Upper lobe of left lung (tissue), 6 donors: ENCODE measurements around the gene ABCA7. TPM values are rescaled to one million over a fixed set of nuclear protein-coding genes. Genes with fewer than 3 reads are reported as not detected.

Experiments used
- ATAC-seq, 2 donors: fragments of 200-7000 bp; cut with Tn5 transposase; one replicate each; pipeline ENCODE4 v1.9.1; 2022; ENCODE audit warnings: mild to moderate bottlenecking in 2 of 2, moderate library complexity in 2 of 2; ENCODE audit not compliant: low FRiP score in 2 of 2
- DNase-seq, 2 donors: peaks; one replicate each; pipeline ENCODE4 v3.0.0-alpha.2; 2019 to 2020
- H3K27ac ChIP-seq, 4 donors: fragments of 200-600 bp; sonication (generic); one replicate each; pipeline ENCODE4 v1.5.1; 2016 to 2019
- H3K27me3 ChIP-seq, 4 donors: fragments of 200-600 bp; sonication (generic); one replicate each; pipeline ENCODE4 v1.5.1; 2017 to 2019
- H3K36me3 ChIP-seq, 4 donors: fragments of 200-600 bp; sonication (generic); one replicate each; pipeline ENCODE4 v1.5.1; 2016 to 2019
- H3K4me1 ChIP-seq, 4 donors: fragments of 200-600 bp; sonication (generic); one replicate each; pipeline ENCODE4 v1.5.1; 2018 to 2019
- H3K4me3 ChIP-seq, 4 donors: fragments of 200-600 bp; sonication (generic); one replicate each; pipeline ENCODE4 v1.5.1; 2017 to 2019; ENCODE audit warnings: mild to moderate bottlenecking in 2 of 4, moderate library complexity in 1 of 4
- H3K9me3 ChIP-seq, 4 donors: fragments of 200-600 bp; sonication (generic); one replicate each; pipeline ENCODE4 v1.5.1; 2018 to 2019
- EP300 ChIP-seq, 4 donors: sonication (generic); formaldehyde crosslinking; IDR thresholded peaks; one replicate each; pipeline ENCODE4 v1.5.1; 2017; ENCODE audit warnings: antibody characterized with exemption in 4 of 4, control low read depth in 2 of 4
- POLR2A ChIP-seq, 4 donors: fragments of 450-650 bp; IDR thresholded peaks; one replicate each; pipeline ENCODE4 v1.5.1; 2016 to 2017; ENCODE audit warnings: antibody characterized with exemption in 4 of 4, mild to moderate bottlenecking in 2 of 4
- POLR2AphosphoS5 ChIP-seq, 2 donors: sonication (generic); formaldehyde crosslinking; IDR thresholded peaks; one replicate each; pipeline ENCODE4 v1.5.1; 2017; ENCODE audit warnings: antibody characterized with exemption in 2 of 2
- WGBS, 2 donors: methylation state at CpG; one replicate each; pipeline ENCODE4 v1.1.5; 2017 to 2018; 5-methylcytosine and 5-hydroxymethylcytosine counted together
- total RNA-seq, 6 donors: library from RNA; depleted of rRNA in 4 of 6; stranded (reverse); fragments of >200 nt in 4 of 6; gene quantifications; one replicate each; pipeline versions ENCODE4 v1.1.0 to v1.2.1, GENCODE V29; 2016 to 2021
- TF ChIP-seq, protein P1 (sequence below), 6 experiments: fragments of 450-650 bp in 4 of 6; fragments of 200-600 bp in 2 of 6; sonication (generic) in 2 of 6; IDR thresholded peaks; one replicate each; pipeline ENCODE4 v1.5.1; 2016 to 2019; ENCODE audit warnings: antibody characterized with exemption in 6 of 6
- donor health status: DM: no; HTN: no; CAD: no; lungs with moderate emphysema.
- donor health status: DM: no; HTN: yes; CAD: no; lungs with severe emphysema.

The ABCA7 gene
- total RNA-seq, 6 donors from 2014 or later, result 34.1 to 224 (median 58.2) TPM

GRCh38 chr19:999379-999719 lies 40.6 kb upstream of the ABCA7 start:
- no peak overlapping the region for H3K27ac ChIP-seq
- H3K4me3 ChIP-seq, result no peak overlapping the region
- ATAC-seq (no peak), DNase-seq (no peak)
- 59 to 79% methylated on average over 3 of the region's 3 CpGs for WGBS, 2 donors
- TF ChIP-seq, protein P1, sequence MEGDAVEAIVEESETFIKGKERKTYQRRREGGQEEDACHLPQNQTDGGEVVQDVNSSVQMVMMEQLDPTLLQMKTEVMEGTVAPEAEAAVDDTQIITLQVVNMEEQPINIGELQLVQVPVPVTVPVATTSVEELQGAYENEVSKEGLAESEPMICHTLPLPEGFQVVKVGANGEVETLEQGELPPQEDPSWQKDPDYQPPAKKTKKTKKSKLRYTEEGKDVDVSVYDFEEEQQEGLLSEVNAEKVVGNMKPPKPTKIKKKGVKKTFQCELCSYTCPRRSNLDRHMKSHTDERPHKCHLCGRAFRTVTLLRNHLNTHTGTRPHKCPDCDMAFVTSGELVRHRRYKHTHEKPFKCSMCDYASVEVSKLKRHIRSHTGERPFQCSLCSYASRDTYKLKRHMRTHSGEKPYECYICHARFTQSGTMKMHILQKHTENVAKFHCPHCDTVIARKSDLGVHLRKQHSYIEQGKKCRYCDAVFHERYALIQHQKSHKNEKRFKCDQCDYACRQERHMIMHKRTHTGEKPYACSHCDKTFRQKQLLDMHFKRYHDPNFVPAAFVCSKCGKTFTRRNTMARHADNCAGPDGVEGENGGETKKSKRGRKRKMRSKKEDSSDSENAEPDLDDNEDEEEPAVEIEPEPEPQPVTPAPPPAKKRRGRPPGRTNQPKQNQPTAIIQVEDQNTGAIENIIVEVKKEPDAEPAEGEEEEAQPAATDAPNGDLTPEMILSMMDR (IDR thresholded peaks at IDR 0.05), result no peak
- TF ChIP-seq POLR2AphosphoS5 (IDR thresholded peaks at IDR 0.05) (no peak), EP300 (IDR thresholded peaks at IDR 0.05) (no peak)
- peaks cover 30 to 43% (median 38%) of the 10 kb centered on the region in 4 donors for H3K4me1 ChIP-seq
- H3K9me3 ChIP-seq, result no peaks in the 10 kb centered on the region
- H3K36me3 ChIP-seq, result peaks cover 0 to 4% (median 3%) of the 10 kb centered on the region in 4 donors
- peaks cover 2 to 49% (median 31%) of the 10 kb centered on the region in 4 donors for H3K27me3 ChIP-seq

GRCh38 chr19:1000095-1000494 lies 39.8 kb upstream of the ABCA7 start, which contains the start of gene GRIN3B:
GRIN3B (plus strand) TSS chr19:1000419; CDS start chr19:1000438, 19 bp downstream.
- Histone ChIP-seq H3K27ac (no peak within 1 kb of the TSS), H3K9me3 (no peaks in the 10 kb centered on the region), H3K4me1 (peaks cover 30 to 40% (median 35%) of the 10 kb centered on the region in 4 donors), H3K4me3 (peak within 1 kb of the TSS in 3 of 4 donors; percentile 23 to 36 (median 33)), H3K27me3 (peaks cover 2 to 49% (median 31%) of the 10 kb centered on the region in 4 donors), H3K36me3 (no peaks in the 10 kb centered on the region)
- DNase-seq, result peak; percentile 69 to 88
- ATAC-seq, result peak in 1 of 2 donors; percentile 34
- TF ChIP-seq, protein P1 (IDR thresholded peaks at IDR 0.05), result peak in 5 of 6 experiments; percentile 39 to 57 (median 50)
- TF ChIP-seq POLR2A (IDR thresholded peaks at IDR 0.05), result no peak
- 5% methylated on average over 18 of the region's 43 CpGs; no CpG with 5 or more reads in 1 of the 2 donors for WGBS, 2 donors

DNA sequence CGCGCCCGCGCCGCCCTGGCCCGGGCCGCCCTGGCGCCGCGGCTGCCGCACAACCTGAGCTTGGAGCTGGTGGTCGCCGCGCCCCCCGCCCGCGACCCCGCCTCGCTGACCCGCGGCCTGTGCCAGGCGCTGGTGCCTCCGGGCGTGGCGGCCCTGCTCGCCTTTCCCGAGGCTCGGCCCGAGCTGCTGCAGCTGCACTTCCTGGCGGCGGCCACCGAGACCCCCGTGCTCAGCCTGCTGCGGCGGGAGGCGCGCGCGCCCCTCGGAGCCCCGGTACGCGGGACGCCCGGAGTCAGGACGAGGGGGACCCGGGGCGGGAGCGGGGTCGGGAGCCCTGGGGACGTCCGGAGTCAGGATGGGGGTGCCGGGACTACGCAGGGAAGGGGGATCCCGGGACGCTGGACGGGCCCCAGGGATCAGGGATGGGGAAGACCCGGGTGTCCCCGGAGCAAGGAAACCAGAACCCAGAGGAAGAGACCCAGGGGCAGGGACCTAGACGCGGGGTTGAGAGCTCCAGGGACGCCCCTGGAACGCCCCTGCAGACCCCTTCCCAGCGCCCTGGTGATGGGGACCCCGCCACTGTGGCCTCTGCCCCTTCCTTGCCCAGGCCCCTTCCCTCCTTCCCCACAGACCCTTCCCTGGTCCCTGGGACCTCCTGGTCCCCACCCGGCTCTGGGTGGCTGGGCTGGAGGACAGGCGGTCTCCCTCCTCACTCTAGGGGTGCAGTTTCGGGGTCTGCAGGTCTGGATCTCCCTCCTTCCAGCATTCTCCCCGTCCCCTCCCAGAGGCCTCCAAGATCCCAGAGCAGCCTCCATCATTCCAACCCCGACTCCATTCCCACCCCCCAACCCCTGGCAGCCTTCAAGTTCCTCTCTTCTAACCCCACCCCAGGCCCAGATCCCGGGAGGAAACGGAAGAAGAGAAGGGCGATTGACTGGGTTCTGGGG lies 39.0 kb upstream of the ABCA7 start:
- DNase-seq (peak in 1 of 2 donors; percentile 86), ATAC-seq (no peak)
- peaks cover 2 to 49% (median 29%) of the 10 kb centered on the region in 4 donors for H3K27me3 ChIP-seq
- peaks cover 26 to 32% (median 28%) of the 10 kb centered on the region in 4 donors for H3K4me1 ChIP-seq
- TF ChIP-seq, protein P1 (IDR thresholded peaks at IDR 0.05), result no peak
- TF ChIP-seq POLR2A (IDR thresholded peaks at IDR 0.05) (no peak), POLR2AphosphoS5 (IDR thresholded peaks at IDR 0.05) (no peak), EP300 (IDR thresholded peaks at IDR 0.05) (no peak)
- H3K27ac ChIP-seq, result no peak overlapping the region
- H3K4me3 ChIP-seq, result peak overlapping the region in 2 of 4 donors; percentile 23 to 36
- WGBS, 2 donors, result 6 to 11% methylated on average over 29 to 31 of the region's 73 CpGs
- no peaks in the 10 kb centered on the region for H3K9me3 ChIP-seq
- no peaks in the 10 kb centered on the region for H3K36me3 ChIP-seq

GRCh38 chr19:1001538-1002166 lies 38.3 kb upstream of the ABCA7 start:
- 17 to 23% methylated on average over 6 to 13 of the region's 20 CpGs for WGBS, 2 donors
- H3K4me1 ChIP-seq, result peaks cover 18 to 25% (median 20%) of the 10 kb centered on the region in 4 donors
- ATAC-seq (peak; percentile 75 to 81), DNase-seq (peak; percentile 70 to 95)
- peak overlapping the region in 1 of 4 donors; percentile 36 for H3K4me3 ChIP-seq
- H3K27me3 ChIP-seq, result peaks cover 2 to 41% (median 23%) of the 10 kb centered on the region in 4 donors
- no peak overlapping the region for H3K27ac ChIP-seq
- H3K9me3 ChIP-seq, result no peaks in the 10 kb centered on the region
- no peaks in the 10 kb centered on the region for H3K36me3 ChIP-seq
- TF ChIP-seq EP300 (IDR thresholded peaks at IDR 0.05) (no peak), POLR2AphosphoS5 (IDR thresholded peaks at IDR 0.05) (no peak), POLR2A (IDR thresholded peaks at IDR 0.05) (no peak)
- TF ChIP-seq, protein P1 (IDR thresholded peaks at IDR 0.05), result peak; percentile 90 to 97 (median 94)
